ENCODE data around the gene METRNL.

DNA sequence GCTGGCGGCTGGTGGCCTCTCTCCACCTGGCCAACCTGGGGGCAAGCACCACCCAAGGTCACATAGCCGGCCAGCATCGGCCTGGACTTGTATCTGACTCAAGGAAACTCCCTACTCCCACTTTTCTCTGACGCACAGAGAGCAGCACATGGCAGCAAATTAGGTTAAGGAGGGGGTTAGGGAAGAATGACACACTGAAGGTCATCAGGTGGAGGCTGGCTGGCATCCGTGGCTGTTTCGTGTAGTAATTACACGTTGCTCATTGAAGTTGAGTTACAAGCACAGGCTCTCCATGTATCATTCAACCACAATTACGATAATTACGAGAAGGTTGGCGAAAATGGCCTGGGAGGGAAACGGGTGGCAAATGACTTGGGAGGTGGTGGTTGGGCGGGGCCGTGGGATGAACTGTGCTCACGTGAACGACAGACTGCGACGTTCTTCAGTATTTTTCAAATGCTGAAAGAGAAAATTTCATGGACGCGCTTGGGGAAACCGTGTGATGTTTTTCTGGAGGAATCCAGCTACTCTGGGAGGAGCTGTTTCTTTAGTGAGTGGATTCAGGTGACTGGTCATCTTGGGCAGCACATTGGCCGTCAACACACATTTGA lies 4.0 kb upstream of the METRNL start:
- TF ChIP-seq, protein P1, sequence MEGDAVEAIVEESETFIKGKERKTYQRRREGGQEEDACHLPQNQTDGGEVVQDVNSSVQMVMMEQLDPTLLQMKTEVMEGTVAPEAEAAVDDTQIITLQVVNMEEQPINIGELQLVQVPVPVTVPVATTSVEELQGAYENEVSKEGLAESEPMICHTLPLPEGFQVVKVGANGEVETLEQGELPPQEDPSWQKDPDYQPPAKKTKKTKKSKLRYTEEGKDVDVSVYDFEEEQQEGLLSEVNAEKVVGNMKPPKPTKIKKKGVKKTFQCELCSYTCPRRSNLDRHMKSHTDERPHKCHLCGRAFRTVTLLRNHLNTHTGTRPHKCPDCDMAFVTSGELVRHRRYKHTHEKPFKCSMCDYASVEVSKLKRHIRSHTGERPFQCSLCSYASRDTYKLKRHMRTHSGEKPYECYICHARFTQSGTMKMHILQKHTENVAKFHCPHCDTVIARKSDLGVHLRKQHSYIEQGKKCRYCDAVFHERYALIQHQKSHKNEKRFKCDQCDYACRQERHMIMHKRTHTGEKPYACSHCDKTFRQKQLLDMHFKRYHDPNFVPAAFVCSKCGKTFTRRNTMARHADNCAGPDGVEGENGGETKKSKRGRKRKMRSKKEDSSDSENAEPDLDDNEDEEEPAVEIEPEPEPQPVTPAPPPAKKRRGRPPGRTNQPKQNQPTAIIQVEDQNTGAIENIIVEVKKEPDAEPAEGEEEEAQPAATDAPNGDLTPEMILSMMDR (conservative IDR thresholded peaks at IDR 0.05; ENCODE audit: low read depth, low read length) = no peak
- TF ChIP-seq EZH2 (IDR thresholded peaks at IDR 0.05; ENCODE audit: low read length, unreplicated experiment) (no peak), EZH2phosphoT487 (IDR thresholded peaks at IDR 0.05; ENCODE audit: borderline replicate concordance, low read length) (no peak)

Data from PC-3 (cell line).